A549 (cell line): ENCODE measurements around the gene TMEM222. TPM values are rescaled to one million over a fixed set of nuclear protein-coding genes. Genes with fewer than 3 reads are reported as not detected.

ENCODE experiments used
- ATAC-seq, 2 experiments: fragments of 200-7000 bp in 1 of 2; fragments of >200 bp in 1 of 2; cut with Nextera tagmentation in 1 of 2; cut with Tn5 transposase in 1 of 2; 3 replicates each; pipeline versions ENCODE4 v1.8.0 to v1.9.1; 2018 to 2020; ENCODE audit warnings: mild to moderate bottlenecking in 1 of 2, moderate library complexity in 1 of 2
- CTCF ChIA-PET: fragments of 300-600 bp; sonication (Branson Sonifier 250); formaldehyde crosslinking; extraction: SDS; loops from one replicate; lab custom pipeline; 2021; ENCODE audit warnings: antibody characterized with exemption, inconsistent platforms; lab: Yijun Ruan, JAX
- POLR2A ChIA-PET: fragments of 350-600 bp; formaldehyde crosslinking; extraction: SDS; loops from one replicate; lab custom pipeline; 2021; ENCODE audit warnings: antibody characterized with exemption, inconsistent platforms; lab: Yijun Ruan, JAX
- DNase-seq, 2 experiments: peaks; one replicate each; pipeline versions ENCODE4 v3.0.0 to v3.0.0-alpha.2; 2011 to 2016; ENCODE audit warnings: low read depth in 1 of 2, low spot score in 1 of 2
- FAIRE-seq: peaks from 2 replicates; lab custom pipeline; 2011; peaks lifted over from hg19 to GRCh38; lab: Jason Lieb, UNC
- H3K27ac ChIP-seq, 2 experiments: fragments of >200 bp; sonication (Bioruptor Twin); formaldehyde crosslinking; 3 replicates each; pipeline ENCODE4 v1.5.1; 2016 to 2017
- H3K4me1 ChIP-seq: fragments of >200 bp; sonication (Bioruptor Twin); formaldehyde crosslinking; 3 replicates; pipeline ENCODE4 v1.6.1; 2016
- H3K4me2 ChIP-seq: fragments of >200 bp; sonication (Bioruptor Twin); formaldehyde crosslinking; 3 replicates; pipeline ENCODE4 v1.6.1; 2016
- H3K4me3 ChIP-seq: fragments of >200 bp; sonication (Bioruptor Twin); formaldehyde crosslinking; 3 replicates; pipeline ENCODE4 v1.5.1; 2016
- H3K9me3 ChIP-seq: fragments of >200 bp; sonication (Bioruptor Twin); formaldehyde crosslinking; 3 replicates; pipeline ENCODE4 v1.6.1; 2016
- BCL3 ChIP-seq: fragments of >200 bp; sonication (Bioruptor Twin); formaldehyde crosslinking; IDR thresholded peaks from 3 replicates; pipeline ENCODE4 v1.6.1; 2016
- CBX8 ChIP-seq: fragments of 200-600 bp; sonication (generic); IDR thresholded peaks from 2 replicates; pipeline ENCODE4 v1.6.1; 2016
- CEBPB ChIP-seq, 2 experiments: fragments of >200 bp in 1 of 2; sonication (Bioruptor Twin) in 1 of 2; formaldehyde crosslinking in 1 of 2; IDR thresholded peaks; 2 replicates each; pipeline ENCODE4 v1.6.1; 2012 to 2016
- CHD4 ChIP-seq: fragments of 200-600 bp; sonication (generic); IDR thresholded peaks from 2 replicates; pipeline ENCODE4 v1.6.1; 2016; ENCODE audit warnings: antibody characterized with exemption, mild to moderate bottlenecking, borderline replicate concordance
- CTCF ChIP-seq: fragments of >200 bp; sonication (Bioruptor Twin); formaldehyde crosslinking; IDR thresholded peaks from 3 replicates; pipeline ENCODE4 v1.5.1; 2016
- EHF ChIP-seq: fragments of 250-450 bp; sonication (Bioruptor Pico); IDR thresholded peaks from 2 replicates; pipeline ENCODE4 v1.5.0; 2020; ENCODE audit warnings: mild to moderate bottlenecking
- ELK1 ChIP-seq: fragments of 150-350 bp; IDR thresholded peaks from 2 replicates; pipeline ENCODE4 v1.6.1; 2014; ENCODE audit warnings: low read depth, mild to moderate bottlenecking, low read length
- FOSB ChIP-seq: fragments of 250-450 bp; sonication (Bioruptor Pico); IDR thresholded peaks from 2 replicates; pipeline ENCODE4 v1.5.0; 2020; ENCODE audit warnings: mild to moderate bottlenecking, moderate library complexity
- FOSL2 ChIP-seq, 2 experiments: fragments of 450-650 bp in 1 of 2; fragments of >200 bp in 1 of 2; sonication (Bioruptor Twin) in 1 of 2; formaldehyde crosslinking; IDR thresholded peaks; 2 replicates each; pipeline versions ENCODE4 v1.5.0 to v1.6.1; 2016 to 2020; ENCODE audit warnings: mild to moderate bottlenecking in 1 of 2, moderate library complexity in 1 of 2
- GATA3 ChIP-seq: IDR thresholded peaks from 2 replicates; pipeline ENCODE4 v1.6.1; 2012; ENCODE audit warnings: borderline replicate concordance
- HOXA7 ChIP-seq: fragments of 250-450 bp; sonication (Bioruptor Pico); IDR thresholded peaks from 2 replicates; pipeline ENCODE4 v1.5.0; 2020; ENCODE audit warnings: mild to moderate bottlenecking, moderate library complexity
- HOXB13 ChIP-seq: fragments of 250-450 bp; sonication (Bioruptor Pico); IDR thresholded peaks from 2 replicates; pipeline ENCODE4 v1.5.0; 2020; ENCODE audit warnings: low read depth, mild to moderate bottlenecking, moderate library complexity
- NR3C1 ChIP-seq: fragments of >200 bp; sonication (Bioruptor Twin); formaldehyde crosslinking; IDR thresholded peaks from 3 replicates; pipeline ENCODE4 v1.6.1; 2017
- TFCP2L1 ChIP-seq: fragments of 250-450 bp; sonication (Bioruptor Pico); IDR thresholded peaks from 2 replicates; pipeline ENCODE4 v1.5.0; 2021; ENCODE audit warnings: mild to moderate bottlenecking
- TP53 ChIP-seq: fragments of 250-450 bp; sonication (Bioruptor Pico); IDR thresholded peaks from 2 replicates; pipeline ENCODE4 v1.5.0; 2021; ENCODE audit warnings: mild to moderate bottlenecking, moderate library complexity
- USF2 ChIP-seq: fragments of 450-650 bp; IDR thresholded peaks from 2 replicates; pipeline ENCODE4 v1.6.1; 2014; ENCODE audit warnings: antibody characterized with exemption
- ZSCAN20 ChIP-seq: fragments of 250-450 bp; sonication (Bioruptor Pico); IDR thresholded peaks from 2 replicates; pipeline ENCODE4 v1.8.0; 2022; ENCODE audit warnings: mild to moderate bottlenecking, moderate library complexity
- WGBS: methylation state at CpG from one replicate; pipeline ENCODE4 v1.1.6; 2017; ENCODE audit errors: missing lambda C conversion rate; 5-methylcytosine and 5-hydroxymethylcytosine counted together
- polyA plus RNA-seq, 4 experiments: library from polyadenylated mRNA; depleted of rRNA in 3 of 4; stranded (reverse); fragments of >200 nt; fragmentation: RNase III in 1 of 4; extraction: RNeasy Plus Mini Kit Qiagen cat#74134 plus additional on column Dnase treatment in 1 of 4; gene quantifications; 2 replicates in 3 of 4; 3 replicates in 1 of 4; pipeline ENCODE4 v1.2.3, GENCODE V29; 2011 to 2017

Gene TMEM222
- polyA plus RNA-seq, 2 of the 4 experiments (the other 2 are of a cell fraction) = 28.4 to 30.0 TPM

- ChIA-PET CTCF (interaction anchor here (1.2 to 9.9 kb wide), 10 partner anchors 9 to 249 kb away, joined by 3 to 89 read pairs (median 6); partner anchors contain the start of gene CD164L2), POLR2A (no interaction called here)
- ATAC-seq = no peak; a peak in 1 of 6 replicates
- Histone ChIP-seq H3K4me3 (no peak overlapping the region), H3K4me1 (no peaks in the 10 kb centered on the region), H3K9me3 (no peaks in the 10 kb centered on the region), H3K27ac (no peak overlapping the region), H3K4me2 (no peak overlapping the region)
- WGBS = 94% methylated on average over 6 of the region's 6 CpGs
- no peak for DNase-seq
- no peak for FAIRE-seq
- no peak for TF ChIP-seq HOXA7 (CRISPR knock-in tag)
- TF ChIP-seq FOSB = no peak
- TF ChIP-seq ELK1 = no peak
- TF ChIP-seq USF2 = no peak
- TF ChIP-seq FOSL2 (IDR thresholded peaks at IDR 0.05) = no peak
- TF ChIP-seq FOSL2 (CRISPR knock-in tag; IDR thresholded peaks at IDR 0.05) = no peak
- no peak for TF ChIP-seq NR3C1
- TF ChIP-seq BCL3 = no peak
- no peak for TF ChIP-seq CBX8
- TF ChIP-seq TP53 = no peak
These were observed 13.9 kb upstream of the TMEM222 start for GRCh38 chr1:27307874-27308598.

- ChIA-PET POLR2A (no interaction called here), CTCF (interaction anchor here (0.7 to 9.9 kb wide), 2 partner anchors 15 to 18 kb away, joined by 5 to 89 read pairs; no protein-coding TSS in a partner anchor)
- WGBS = 91% methylated on average over 3 of the region's 3 CpGs
- Histone ChIP-seq H3K4me1 (no peaks in the 10 kb centered on the region), H3K4me3 (no peak overlapping the region), H3K9me3 (no peaks in the 10 kb centered on the region), H3K4me2 (no peak overlapping the region), H3K27ac (no peak overlapping the region)
- TF ChIP-seq CHD4 (no peak), GATA3 (no peak), ZSCAN20 (CRISPR knock-in tag) (no peak), HOXB13 (CRISPR knock-in tag) (no peak), BCL3 (no peak), HOXA7 (CRISPR knock-in tag) (no peak), TFCP2L1 (no peak), CEBPB (IDR thresholded peaks at IDR 0.05) (no peak), CTCF (no peak), EHF (CRISPR knock-in tag) (no peak)
- FAIRE-seq = no peak
- no peak for ATAC-seq
- no peak for DNase-seq
These were observed 7.8 kb upstream of the TMEM222 start for GRCh38 chr1:27314169-27314568.
